Esophagus muscularis mucosa (tissue), 3 donors: ENCODE measurements around the gene CTSW.

ENCODE experiments used
- POLR2A ChIP-seq: fragments of 450-650 bp; IDR thresholded peaks from one replicate; pipeline ENCODE4 v1.6.1; 2017; ENCODE audit warnings: antibody characterized with exemption, moderate library complexity, mild to moderate bottlenecking, low read depth
- TF ChIP-seq, protein P1 (sequence below), 3 experiments: fragments of 200-600 bp in 2 of 3; fragments of 450-650 bp in 1 of 3; sonication (generic) in 2 of 3; IDR thresholded peaks; one replicate each; pipeline ENCODE4 v1.5.1; 2017 to 2019; ENCODE audit warnings: antibody characterized with exemption in 3 of 3, mild to moderate bottlenecking in 2 of 3, moderate library complexity in 1 of 3

DNA sequence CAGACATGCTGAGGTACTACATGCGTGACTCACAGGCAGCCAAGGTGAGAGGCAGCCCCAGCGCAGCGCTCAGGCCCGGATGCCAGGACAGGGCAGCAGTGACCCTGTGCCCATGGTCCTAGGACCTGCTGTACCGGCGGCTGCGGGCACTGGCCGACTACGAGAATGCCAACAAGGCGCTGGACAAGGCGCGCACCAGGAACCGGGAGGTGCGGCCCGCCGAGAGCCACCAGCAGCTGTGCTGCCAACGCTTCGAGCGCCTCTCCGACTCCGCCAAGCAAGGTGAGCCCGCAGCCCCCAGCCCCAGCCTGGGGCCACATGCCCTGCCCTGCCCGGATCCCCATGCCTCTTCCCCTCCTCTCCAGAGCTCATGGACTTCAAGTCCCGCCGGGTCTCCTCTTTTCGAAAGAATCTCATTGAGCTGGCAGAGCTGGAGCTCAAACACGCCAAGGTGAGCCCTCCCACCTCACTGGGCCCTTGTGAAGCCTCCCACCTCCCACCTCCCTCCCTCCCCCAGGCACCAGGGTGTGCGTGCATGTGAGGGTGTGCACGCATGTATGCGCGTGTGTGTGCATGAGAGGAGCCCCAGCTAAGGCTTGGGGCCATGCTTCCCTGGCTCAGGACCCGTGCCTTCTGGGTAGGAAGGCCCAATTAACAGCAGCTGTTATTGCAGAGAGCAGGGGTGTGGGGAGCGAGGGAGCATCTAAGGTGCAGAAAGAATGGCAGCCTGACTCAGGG lies 27.0 kb upstream of the CTSW start:
- TF ChIP-seq POLR2A: no peak
- TF ChIP-seq, protein P1, sequence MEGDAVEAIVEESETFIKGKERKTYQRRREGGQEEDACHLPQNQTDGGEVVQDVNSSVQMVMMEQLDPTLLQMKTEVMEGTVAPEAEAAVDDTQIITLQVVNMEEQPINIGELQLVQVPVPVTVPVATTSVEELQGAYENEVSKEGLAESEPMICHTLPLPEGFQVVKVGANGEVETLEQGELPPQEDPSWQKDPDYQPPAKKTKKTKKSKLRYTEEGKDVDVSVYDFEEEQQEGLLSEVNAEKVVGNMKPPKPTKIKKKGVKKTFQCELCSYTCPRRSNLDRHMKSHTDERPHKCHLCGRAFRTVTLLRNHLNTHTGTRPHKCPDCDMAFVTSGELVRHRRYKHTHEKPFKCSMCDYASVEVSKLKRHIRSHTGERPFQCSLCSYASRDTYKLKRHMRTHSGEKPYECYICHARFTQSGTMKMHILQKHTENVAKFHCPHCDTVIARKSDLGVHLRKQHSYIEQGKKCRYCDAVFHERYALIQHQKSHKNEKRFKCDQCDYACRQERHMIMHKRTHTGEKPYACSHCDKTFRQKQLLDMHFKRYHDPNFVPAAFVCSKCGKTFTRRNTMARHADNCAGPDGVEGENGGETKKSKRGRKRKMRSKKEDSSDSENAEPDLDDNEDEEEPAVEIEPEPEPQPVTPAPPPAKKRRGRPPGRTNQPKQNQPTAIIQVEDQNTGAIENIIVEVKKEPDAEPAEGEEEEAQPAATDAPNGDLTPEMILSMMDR (IDR thresholded peaks at IDR 0.05): no peak
